ENCODE data around the gene CDH13.

CDH13 gene

GRCh38 chr16:83653785-83654184 is 1027.0 kb downstream of the CDH13 start:
- no peak for DNase-seq

GRCh38 chr16:83660282-83660681 is 1033.5 kb downstream of the CDH13 start:
- DNase-seq = no peak

- no peak for DNase-seq
Observed at GRCh38 chr16:83661656-83662055, 1034.9 kb downstream of the CDH13 start.

GRCh38 chr16:83666449-83666848 is 1039.7 kb downstream of the CDH13 start:
- no peak for DNase-seq

- DNase-seq = no peak
Observed at GRCh38 chr16:83669456-83669855, 1042.7 kb downstream of the CDH13 start.

- no peak for DNase-seq
Observed at GRCh38 chr16:83674931-83675535, 1048.3 kb downstream of the CDH13 start.

- DNase-seq = no peak
Observed at GRCh38 chr16:83676086-83676485, 1049.3 kb downstream of the CDH13 start.

GRCh38 chr16:83680980-83681379 is 1054.2 kb downstream of the CDH13 start:
- no peak for DNase-seq

GRCh38 chr16:83681381-83681956 is 1054.7 kb downstream of the CDH13 start:
- no peak for DNase-seq

GRCh38 chr16:83682116-83682867 is 1055.5 kb downstream of the CDH13 start:
- no peak for DNase-seq

- DNase-seq = no peak
Observed at GRCh38 chr16:83682868-83683235, 1056.1 kb downstream of the CDH13 start.

- no peak for DNase-seq
Observed at GRCh38 chr16:83685615-83686165, 1058.9 kb downstream of the CDH13 start.

- DNase-seq = no peak
Observed at GRCh38 chr16:83686726-83687125, 1060.0 kb downstream of the CDH13 start.

GRCh38 chr16:83689385-83689831 is 1062.6 kb downstream of the CDH13 start:
- no peak for DNase-seq

- no peak for DNase-seq
Observed at GRCh38 chr16:83692224-83692623, 1065.5 kb downstream of the CDH13 start.

- DNase-seq = no peak
Observed at GRCh38 chr16:83698964-83699363, 1072.2 kb downstream of the CDH13 start.

GRCh38 chr16:83699817-83700216 is 1073.0 kb downstream of the CDH13 start:
- no peak for DNase-seq

- no peak for DNase-seq
Observed at GRCh38 chr16:83700918-83701317, 1074.1 kb downstream of the CDH13 start.

GRCh38 chr16:83701494-83701893 is 1074.7 kb downstream of the CDH13 start:
- no peak for DNase-seq

GRCh38 chr16:83704656-83705055 is 1077.9 kb downstream of the CDH13 start:
- no peak for DNase-seq

GRCh38 chr16:83705856-83706255 is 1079.1 kb downstream of the CDH13 start:
- DNase-seq = no peak

- no peak for DNase-seq
Observed at GRCh38 chr16:83706394-83706793, 1079.6 kb downstream of the CDH13 start.

- no peak for DNase-seq
Observed at GRCh38 chr16:83711069-83711468, 1084.3 kb downstream of the CDH13 start.

- DNase-seq = no peak
Observed at GRCh38 chr16:83713597-83713996, 1086.8 kb downstream of the CDH13 start.

All from CD4-positive, alpha-beta T cell treated with Interleukin-6 for 4 hours (primary cell).